CD14-positive monocyte (primary cell): ENCODE data around the gene MEI1. TPM values are rescaled to one million over a fixed set of nuclear protein-coding genes. Genes with fewer than 3 reads are reported as not detected.

Experiments used
- DNase-seq, 3 donors: peaks; one replicate each; pipeline ENCODE4 v3.0.0-alpha.2; 2011 to 2022
- H2AFZ ChIP-seq: 2 replicates; pipeline ENCODE4 v1.6.0; 2012; ENCODE audit warnings: mild to moderate bottlenecking, low read depth, low read length, inconsistent platforms; ENCODE audit not compliant: insufficient read depth, poor library complexity, severe bottlenecking
- H3K27ac ChIP-seq, 2 donors: 1 replicate in 1 of 2; 2 replicates in 1 of 2; pipeline ENCODE4 v1.5.1; 2012 to 2013; ENCODE audit warnings: low read length in 2 of 2, control low read depth in 1 of 2, inconsistent platforms in 1 of 2, low read depth in 1 of 2, mild to moderate bottlenecking in 1 of 2
- H3K27me3 ChIP-seq, 2 donors: one replicate each; pipeline versions ENCODE4 v1.6.0 to v1.6.1; 2011 to 2013; ENCODE audit warnings: low read length in 2 of 2; ENCODE audit not compliant: control insufficient read depth in 2 of 2, insufficient read depth in 2 of 2
- H3K36me3 ChIP-seq, 2 donors: replicated peaks in 1 of 2; 1 replicate in 1 of 2; 2 replicates in 1 of 2; pipeline versions ENCODE4 v1.5.1 to v1.6.1; 2012 to 2013; ENCODE audit warnings: low read length in 2 of 2, control low read depth in 1 of 2, inconsistent platforms in 1 of 2, mild to moderate bottlenecking in 1 of 2; ENCODE audit not compliant: insufficient read depth in 2 of 2, control insufficient read depth in 1 of 2
- H3K4me1 ChIP-seq, 2 donors: 1 replicate in 1 of 2; 2 replicates in 1 of 2; pipeline versions ENCODE4 v1.5.1 to v1.6.1; 2012 to 2013; ENCODE audit warnings: low read length in 2 of 2, control low read depth in 1 of 2, inconsistent platforms in 1 of 2, mild to moderate bottlenecking in 1 of 2, moderate library complexity in 1 of 2; ENCODE audit not compliant: insufficient read depth in 2 of 2, control insufficient read depth in 1 of 2
- H3K4me2 ChIP-seq: replicated peaks from 2 replicates; pipeline ENCODE3; 2012; ENCODE audit warnings: low read length, moderate library complexity, mild to moderate bottlenecking; ENCODE audit not compliant: poor library complexity, severe bottlenecking; ENCODE audit errors: extremely low read depth
- H3K4me3 ChIP-seq, 3 experiments: fragments of 200-600 bp in 1 of 3; sonication (generic) in 1 of 3; replicated peaks in 1 of 3; 1 replicate in 2 of 3; 2 replicates in 1 of 3; pipeline ENCODE4 v1.5.1; 2011 to 2013; ENCODE audit warnings: low read length in 3 of 3, mild to moderate bottlenecking in 3 of 3, control low read depth in 2 of 3, low read depth in 2 of 3, inconsistent platforms in 1 of 3, moderate library complexity in 1 of 3
- H3K79me2 ChIP-seq: 2 replicates; pipeline ENCODE4 v1.6.0; 2012; ENCODE audit warnings: mild to moderate bottlenecking, control low read depth, inconsistent platforms, low read length, moderate library complexity; ENCODE audit not compliant: insufficient read depth
- H3K9ac ChIP-seq: 2 replicates; pipeline ENCODE4 v1.6.0; 2017; ENCODE audit warnings: low read length, mild to moderate bottlenecking; ENCODE audit not compliant: insufficient read depth, poor library complexity, severe bottlenecking
- H3K9me3 ChIP-seq, 2 donors: replicated peaks in 1 of 2; 1 replicate in 1 of 2; 2 replicates in 1 of 2; pipeline versions ENCODE4 v1.5.1 to v1.6.1; 2012 to 2013; ENCODE audit warnings: low read length in 2 of 2, control low read depth in 1 of 2; ENCODE audit not compliant: control insufficient read depth in 1 of 2, insufficient read depth in 1 of 2
- H4K20me1 ChIP-seq: 2 replicates; pipeline ENCODE4 v1.6.0; 2012; ENCODE audit warnings: mild to moderate bottlenecking, low read length, control low read depth, moderate library complexity; ENCODE audit not compliant: insufficient read depth
- H3K27ac Mint-ChIP-seq, 7 donors: one replicate each; pipeline ENCODE4 v1.8.0; 2020; ENCODE audit warnings: mild to moderate bottlenecking in 7 of 7, mixed read lengths in 7 of 7, moderate library complexity in 6 of 7, inconsistent platforms in 2 of 7
- H3K27me3 Mint-ChIP-seq, 3 donors: one replicate each; pipeline ENCODE4 v1.8.0; 2021 to 2022; ENCODE audit warnings: low read depth in 3 of 3, mild to moderate bottlenecking in 3 of 3, mixed read lengths in 3 of 3, moderate library complexity in 3 of 3, inconsistent platforms in 1 of 3
- H3K36me3 Mint-ChIP-seq, 2 donors: one replicate each; pipeline ENCODE4 v1.8.0; 2020; ENCODE audit warnings: mixed read lengths in 2 of 2, inconsistent platforms in 1 of 2, mild to moderate bottlenecking in 1 of 2
- H3K4me1 Mint-ChIP-seq: one replicate; pipeline ENCODE4 v1.8.0; 2020; ENCODE audit warnings: mild to moderate bottlenecking, mixed read lengths
- H3K4me3 Mint-ChIP-seq, 2 donors: one replicate each; pipeline ENCODE4 v1.8.0; 2020; ENCODE audit warnings: mild to moderate bottlenecking in 2 of 2, mixed read lengths in 2 of 2, moderate library complexity in 1 of 2
- H3K9me3 Mint-ChIP-seq, 7 donors: one replicate each; pipeline ENCODE4 v1.8.0; 2020 to 2022; ENCODE audit warnings: mixed read lengths in 7 of 7, mild to moderate bottlenecking in 6 of 7, moderate library complexity in 6 of 7, inconsistent platforms in 2 of 7
- CTCF ChIP-seq: fragments of 200-600 bp; IDR thresholded peaks from one replicate; pipeline ENCODE4 v1.8.0; 2022; ENCODE audit warnings: antibody characterized with exemption, mild to moderate bottlenecking
- WGBS: methylation state at CpG from one replicate; pipeline ENCODE4 v1.1.5; 2013; ENCODE audit warnings: missing lambda C conversion rate; ENCODE audit not compliant: insufficient coverage; 5-methylcytosine and 5-hydroxymethylcytosine counted together
- intact Hi-C, 2 donors: fragments of 100-400 bp; cut with micrococcal nuclease; formaldehyde crosslinking; loops; one replicate each; pipeline versions ENCODE4 v1.15.0 to v1.15.1; 2023
- polyA plus RNA-seq, 3 donors: library from polyadenylated mRNA; depleted of rRNA in 1 of 3; unstranded in 2 of 3; stranded (reverse) in 1 of 3; fragments of 300-500 nt in 2 of 3; fragments of >200 nt in 1 of 3; fragmentation: Illumina TruSeq in 2 of 3; gene quantifications; 1 replicate in 2 of 3; 2 replicates in 1 of 3; pipeline ENCODE4 v1.2.3, GENCODE V29; 2012 to 2021

The MEI1 gene
- polyA plus RNA-seq, 3 donors, result 12.3 to 40.0 (median 37.0) TPM

GRCh38 chr22:41682033-41682807 is 17.1 kb upstream of the MEI1 start:
- Histone ChIP-seq H3K27ac (peak overlapping the region; percentile 69 to 88), H3K9me3 (no peaks in the 10 kb centered on the region), H3K4me3 (peak overlapping the region; percentile 47 to 86 (median 81)), H3K27me3 (no peaks in the 10 kb centered on the region), H3K79me2 (peaks cover 86% of the 10 kb centered on the region), H3K4me2 (peak overlapping the region; percentile 70), H3K4me1 (peaks cover 4 to 7% of the 10 kb centered on the region in 2 donors), H3K9ac (peak overlapping the region; percentile 67), H2AFZ (peak overlapping the region; percentile 24), H3K36me3 (peaks cover 27 to 37% of the 10 kb centered on the region in 2 donors), H4K20me1 (peaks cover 14% of the 10 kb centered on the region)
- H3K9me3 Mint-ChIP-seq, result peaks cover 0 to 6% (median 0%) of the 10 kb centered on the region in 7 donors
- intact Hi-C loops, result no loop called here
- TF ChIP-seq CTCF, result no peak
- H3K27me3 Mint-ChIP-seq, result peaks cover 0 to 1% (median 0%) of the 10 kb centered on the region in 3 donors
- peaks cover 6% of the 10 kb centered on the region for H3K4me1 Mint-ChIP-seq
- H3K4me3 Mint-ChIP-seq, result peak overlapping the region; percentile 94 to 98
- DNase-seq, result peak; percentile 81 to 90 (median 90)
- peak overlapping the region; percentile 92 to 98 (median 95) for H3K27ac Mint-ChIP-seq
- WGBS, result 32% methylated on average over 42 of the region's 50 CpGs
- H3K36me3 Mint-ChIP-seq, result peaks cover 34 to 45% of the 10 kb centered on the region in 2 donors

GRCh38 chr22:41683052-41683451 is 16.3 kb upstream of the MEI1 start:
- H3K9ac ChIP-seq, result no peak overlapping the region
- no peak for TF ChIP-seq CTCF
- no peak overlapping the region for H2AFZ ChIP-seq
- Mint-ChIP-seq H3K4me1 (peaks cover 14% of the 10 kb centered on the region), H3K4me3 (peak overlapping the region; percentile 94 to 98), H3K27me3 (peaks cover 0 to 1% (median 0%) of the 10 kb centered on the region in 3 donors), H3K36me3 (peaks cover 30 to 39% of the 10 kb centered on the region in 2 donors), H3K27ac (peak overlapping the region; percentile 92 to 98 (median 95)), H3K9me3 (peaks cover 0 to 6% (median 0%) of the 10 kb centered on the region in 7 donors)
- H3K79me2 ChIP-seq, result peaks cover 94% of the 10 kb centered on the region
- H3K4me3 ChIP-seq, result peak overlapping the region in 1 of 3 experiments; percentile 86
- 92% methylated on average over 9 of the region's 9 CpGs for WGBS
- H4K20me1 ChIP-seq, result peaks cover 9% of the 10 kb centered on the region
- H3K9me3 ChIP-seq, result no peaks in the 10 kb centered on the region
- no peak for DNase-seq
- peaks cover 12 to 15% of the 10 kb centered on the region in 2 donors for H3K4me1 ChIP-seq
- H3K27ac ChIP-seq, result peak overlapping the region; percentile 69 to 88
- intact Hi-C loops, result no loop called here
- peaks cover 21 to 29% of the 10 kb centered on the region in 2 donors for H3K36me3 ChIP-seq
- peak overlapping the region; percentile 70 for H3K4me2 ChIP-seq
- no peaks in the 10 kb centered on the region for H3K27me3 ChIP-seq
